IPS-NIHi7 (cell line): ENCODE data around the gene ZMYND19.
"Not testable (repeated sequence)": the region's sequence is repeated elsewhere in the genome, so short reads cannot be mapped to it uniquely, and the experiment has no call there.

Experiments
- DNase-seq: peaks from one replicate; pipeline ENCODE4 v3.0.0; 2012; ENCODE audit warnings: mixed read lengths; ENCODE audit errors: extremely low spot score

ZMYND19 gene

DNA sequence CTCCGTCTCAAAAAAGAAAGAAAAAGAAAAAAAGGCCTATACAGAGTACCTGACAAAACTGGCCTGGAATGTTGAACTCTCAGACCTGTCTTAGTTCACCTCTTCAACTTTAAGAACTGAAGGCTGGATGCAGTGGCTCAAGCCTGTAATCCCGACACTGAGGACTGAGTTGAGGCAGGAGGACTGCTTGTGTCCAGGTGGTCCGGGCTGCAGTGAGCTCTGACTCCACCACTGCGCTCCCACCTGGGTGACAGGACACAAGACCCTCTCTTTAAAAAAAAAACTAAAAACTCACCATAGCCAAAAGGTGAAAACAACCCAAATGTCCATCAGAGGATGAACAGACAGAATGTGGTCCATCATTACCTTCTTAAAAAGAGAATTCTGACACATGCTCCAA lies 32.2 kb downstream of the ZMYND19 start:
- no peak for DNase-seq

DNA sequence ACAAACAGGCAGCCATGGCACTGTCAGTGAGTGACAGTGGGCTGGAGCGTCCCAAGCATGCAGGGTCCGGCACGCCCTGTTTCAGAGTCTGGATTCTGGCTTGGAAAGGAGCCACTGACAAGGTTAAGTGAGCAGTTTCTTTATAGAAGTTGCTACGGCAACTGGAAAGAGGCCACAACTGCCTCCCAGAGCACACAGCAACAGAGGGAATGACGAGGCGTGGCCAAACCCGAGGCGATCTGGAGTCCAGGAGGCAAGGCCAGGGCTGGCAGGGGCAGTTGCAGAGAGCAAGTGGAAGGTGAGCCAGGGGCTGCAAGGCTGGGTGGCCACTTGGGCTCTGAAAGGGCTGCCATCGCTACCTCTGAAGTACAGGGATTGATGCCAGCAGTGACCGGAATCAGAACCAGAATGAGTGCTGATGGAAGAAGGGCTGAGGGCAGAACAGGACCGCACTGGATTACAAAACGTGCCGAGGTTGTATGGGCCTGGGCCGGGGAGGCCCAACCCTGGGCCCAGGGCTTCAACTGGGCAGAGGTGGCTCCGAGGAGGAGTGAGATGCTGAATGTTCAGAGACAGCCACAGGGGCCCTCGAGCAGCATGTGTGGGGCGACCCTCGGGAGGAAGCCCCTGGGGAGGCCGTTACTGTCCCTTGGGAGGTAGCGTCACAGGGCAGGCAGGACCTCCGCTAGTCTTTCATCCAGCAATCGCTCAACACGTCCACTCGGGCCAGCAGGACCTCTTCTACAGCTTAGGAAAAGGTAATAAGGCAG lies 34.1 kb downstream of the ZMYND19 start:
- no peak for DNase-seq

DNA sequence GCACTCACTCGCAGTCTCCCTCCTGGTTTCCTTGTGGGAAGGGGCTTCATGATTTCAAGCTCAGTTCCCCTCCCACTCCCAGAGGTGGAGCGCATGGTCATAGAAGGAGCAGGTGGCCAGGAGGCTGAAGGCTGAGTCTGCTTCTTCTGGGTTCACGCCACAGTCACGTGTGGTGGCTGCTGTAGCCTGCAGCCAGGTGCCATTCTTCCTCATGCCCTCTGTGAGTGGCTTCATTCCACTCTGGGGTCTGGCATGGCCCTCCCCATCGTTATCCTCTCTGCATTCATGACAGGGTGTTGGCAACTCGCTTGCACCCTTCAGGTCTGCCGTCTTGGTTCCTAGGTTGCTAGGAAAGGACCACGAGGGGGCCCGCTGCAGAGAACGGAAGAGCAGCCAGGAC lies 35.1 kb downstream of the ZMYND19 start:
- no peak for DNase-seq

DNA sequence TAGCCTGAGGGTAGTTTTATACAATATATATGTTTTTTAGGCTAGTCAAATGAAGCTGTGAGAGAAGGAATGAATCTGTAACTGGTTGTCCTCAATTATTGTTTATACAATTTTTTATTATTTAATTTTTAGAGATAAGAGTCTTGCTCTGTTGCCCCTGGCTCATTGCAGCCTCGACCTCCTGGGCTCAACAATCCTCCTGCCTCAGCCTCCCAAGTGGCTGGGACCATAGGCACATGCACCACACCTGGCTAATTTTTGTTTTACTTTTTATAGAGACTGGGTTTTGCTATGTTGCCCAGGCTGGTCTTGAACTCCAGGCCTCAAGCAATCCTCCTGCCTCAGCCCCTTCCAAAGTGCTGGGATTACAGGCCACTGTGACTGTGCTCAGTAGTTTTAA lies 36.0 kb downstream of the ZMYND19 start:
- DNase-seq = no peak

DNA sequence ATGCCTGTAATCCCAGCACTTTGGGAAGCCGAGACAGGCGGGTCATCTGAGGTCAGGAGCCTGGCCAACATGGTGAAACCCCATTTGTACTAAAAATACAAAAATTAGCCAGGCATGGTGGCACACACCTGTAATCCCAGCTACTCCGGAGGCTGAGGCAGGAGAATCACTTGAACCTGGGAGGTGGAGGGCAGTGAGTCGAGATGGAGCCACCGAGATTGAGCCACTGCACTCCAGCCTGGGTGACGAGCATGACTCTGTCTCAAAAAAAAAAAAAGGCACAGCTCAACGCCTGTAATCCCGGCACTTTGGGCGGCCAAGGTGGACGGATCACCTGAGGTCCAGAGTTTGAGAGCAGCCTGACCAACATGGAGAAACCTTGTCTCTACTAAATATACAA lies 36.7 kb downstream of the ZMYND19 start:
- DNase-seq = not testable (repeated sequence)

DNA sequence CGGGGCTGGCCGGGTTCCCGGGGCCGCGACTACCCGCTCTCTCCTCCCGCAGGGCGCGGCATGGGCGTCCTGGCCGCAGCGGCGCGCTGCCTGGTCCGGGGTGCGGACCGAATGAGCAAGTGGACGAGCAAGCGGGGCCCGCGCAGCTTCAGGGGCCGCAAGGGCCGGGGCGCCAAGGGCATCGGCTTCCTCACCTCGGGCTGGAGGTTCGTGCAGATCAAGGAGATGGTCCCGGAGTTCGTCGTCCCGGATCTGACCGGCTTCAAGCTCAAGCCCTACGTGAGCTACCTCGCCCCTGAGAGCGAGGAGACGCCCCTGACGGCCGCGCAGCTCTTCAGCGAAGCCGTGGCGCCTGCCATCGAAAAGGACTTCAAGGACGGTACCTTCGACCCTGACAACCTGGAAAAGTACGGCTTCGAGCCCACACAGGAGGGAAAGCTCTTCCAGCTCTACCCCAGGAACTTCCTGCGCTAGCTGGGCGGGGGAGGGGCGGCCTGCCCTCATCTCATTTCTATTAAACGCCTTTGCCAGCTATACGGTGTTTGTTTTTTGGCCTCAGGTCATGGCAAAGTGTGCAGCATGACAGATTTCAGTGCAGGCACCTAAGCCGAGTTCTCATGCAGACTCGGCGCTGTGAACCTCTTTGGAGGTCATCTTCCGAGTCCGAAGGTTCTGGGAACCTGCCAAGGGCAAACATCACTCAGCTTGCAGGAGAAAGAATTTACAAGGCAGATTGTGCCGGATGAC lies 38.1 kb downstream of the ZMYND19 start:
- DNase-seq = peak; percentile 42

DNA sequence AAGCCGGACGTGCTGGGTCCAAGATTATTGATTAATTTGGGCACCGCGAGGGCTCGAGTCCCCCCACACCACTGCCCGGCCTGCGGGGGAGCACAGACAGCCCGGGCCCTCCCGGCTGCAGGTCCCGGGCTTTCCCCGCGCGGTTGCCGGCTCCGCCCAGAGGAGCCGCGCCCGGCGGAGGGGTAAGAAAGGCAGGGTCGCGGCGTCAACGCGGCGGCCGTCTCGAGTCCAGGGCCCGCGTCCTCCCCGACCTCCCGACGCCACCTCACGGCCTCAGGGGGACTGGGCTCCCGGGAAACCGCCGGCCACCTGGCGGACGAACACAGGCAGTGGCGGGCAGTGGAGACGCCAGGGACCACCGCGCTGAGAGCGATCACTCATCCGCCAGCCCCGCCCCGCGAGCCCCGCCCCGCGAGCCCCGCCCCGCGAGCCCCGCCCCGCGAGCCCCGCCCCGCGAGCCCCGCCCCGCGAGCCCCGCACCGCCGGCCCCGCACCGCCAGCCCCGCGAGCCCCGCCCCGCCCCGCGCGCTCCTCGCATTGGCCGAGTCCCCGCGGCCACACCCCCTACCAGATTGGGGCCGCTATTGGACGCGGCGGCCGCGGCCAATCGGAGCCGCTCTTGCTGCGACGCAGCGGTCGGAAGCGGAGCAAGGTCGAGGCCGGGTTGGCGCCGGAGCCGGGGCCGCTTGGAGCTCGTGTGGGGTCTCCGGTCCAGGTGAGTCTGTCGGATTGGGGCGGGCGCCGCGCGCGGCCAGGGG lies 38.9 kb downstream of the ZMYND19 start, which contains the start of gene MRPL41:
TSS of gene MRPL41 (plus strand) at position 616 of the 758 bp plus-strand sequence. CDS start 203 bp downstream, outside the sequence.
- DNase-seq = peak; percentile 95

DNA sequence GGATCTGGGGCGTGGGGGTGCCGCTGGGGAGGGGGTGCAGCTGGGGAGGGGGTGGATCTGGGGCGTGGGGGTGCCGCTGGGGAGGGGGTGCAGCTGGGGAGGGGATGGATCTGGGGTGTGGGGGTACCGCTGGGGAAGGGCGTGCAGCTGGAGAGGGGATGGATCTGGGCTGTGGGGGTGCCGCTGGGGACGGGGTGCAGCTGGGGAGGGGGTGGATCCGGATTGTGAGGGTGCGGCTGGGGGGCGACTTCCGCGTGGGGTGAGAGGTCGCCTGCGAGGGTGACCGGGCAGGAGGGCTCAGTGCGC lies 39.4 kb downstream of the ZMYND19 start:
- DNase-seq = not testable (repeated sequence)

DNA sequence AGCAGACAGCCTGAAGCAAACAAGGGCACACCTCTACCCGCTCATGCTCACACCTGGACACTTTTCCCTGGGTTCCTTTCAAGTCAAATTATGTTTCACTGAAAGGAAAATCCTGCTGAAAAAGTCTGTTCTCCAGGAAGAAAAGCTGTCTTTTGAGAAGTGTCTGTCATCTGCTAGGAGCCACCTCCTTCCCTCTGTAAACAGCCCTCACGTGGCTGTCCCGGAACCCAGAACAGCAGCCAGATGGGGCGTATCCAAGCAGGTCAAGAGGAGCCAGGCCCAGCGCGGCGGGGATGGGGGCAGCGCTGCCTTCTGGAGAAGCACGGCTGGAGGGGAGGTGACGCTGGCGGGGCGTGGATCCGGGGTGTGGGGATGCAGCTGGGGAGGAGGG lies 40.1 kb downstream of the ZMYND19 start, which contains the start of gene PNPLA7:
TSS of gene PNPLA7 (minus strand) at position 172 of the 391 bp plus-strand sequence. CDS start 205 bp downstream, outside the sequence.
- DNase-seq = peak; percentile 81

DNA sequence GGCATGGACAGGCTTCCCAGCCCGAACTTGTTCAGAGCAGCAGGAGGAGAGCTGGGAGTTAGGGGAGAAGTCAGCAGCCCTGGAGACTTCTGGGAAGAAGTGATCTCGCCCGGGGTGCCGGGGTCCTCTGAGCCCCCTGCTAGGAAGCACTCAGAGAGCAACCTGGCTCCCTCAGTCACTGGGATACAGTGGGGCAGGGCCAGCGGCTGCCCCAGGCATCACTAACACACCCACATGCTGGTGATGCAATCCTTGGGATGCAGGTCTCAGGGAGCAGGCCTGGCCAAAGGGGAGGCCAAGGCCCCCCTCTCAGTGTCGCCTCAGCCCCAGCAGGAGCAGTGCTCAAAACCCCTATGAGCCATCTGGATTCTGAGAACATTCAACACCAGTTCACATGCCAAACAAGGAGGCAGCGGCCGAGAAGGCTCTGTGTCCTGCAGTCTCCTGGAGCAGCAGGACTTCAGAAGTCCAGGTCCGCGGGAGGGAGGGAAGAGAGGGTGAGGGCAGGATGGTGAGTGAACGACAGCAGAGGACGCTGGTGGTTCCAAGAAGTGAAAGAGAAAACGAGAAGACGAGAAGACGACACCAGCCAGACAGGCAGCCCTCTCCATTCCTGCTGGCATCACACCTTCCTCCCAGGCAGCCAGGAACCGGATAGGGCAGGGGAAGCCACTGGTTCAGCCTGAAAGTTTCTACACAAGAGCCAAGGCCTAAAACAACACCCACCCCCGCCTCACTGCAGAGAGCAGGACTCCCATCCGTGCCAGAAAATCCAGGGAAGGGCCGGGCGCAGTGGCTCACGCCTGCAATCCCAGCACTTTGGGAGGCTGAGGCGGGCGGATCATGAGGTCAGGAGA lies 42.4 kb downstream of the ZMYND19 start:
- no peak for DNase-seq

DNA sequence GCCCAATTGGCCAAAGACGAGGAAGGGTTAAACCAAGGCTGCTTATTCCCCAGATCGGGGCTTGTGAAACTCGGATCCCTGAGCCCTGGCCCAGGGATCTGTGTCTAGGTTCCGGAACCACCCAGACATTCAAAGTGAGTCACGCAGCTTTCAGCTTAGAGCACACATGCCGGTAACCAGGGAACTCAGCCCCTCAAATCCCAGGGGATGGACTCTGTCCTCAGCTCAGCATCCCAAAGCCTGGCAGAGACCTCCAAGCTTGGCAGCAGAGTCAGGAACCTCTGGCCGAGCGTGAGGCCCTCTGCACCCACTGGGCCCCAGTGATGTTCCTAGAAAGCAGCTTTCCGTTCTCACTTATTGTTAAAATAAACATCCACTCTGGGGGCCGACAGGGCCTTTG lies 45.2 kb downstream of the ZMYND19 start:
- DNase-seq = no peak

DNA sequence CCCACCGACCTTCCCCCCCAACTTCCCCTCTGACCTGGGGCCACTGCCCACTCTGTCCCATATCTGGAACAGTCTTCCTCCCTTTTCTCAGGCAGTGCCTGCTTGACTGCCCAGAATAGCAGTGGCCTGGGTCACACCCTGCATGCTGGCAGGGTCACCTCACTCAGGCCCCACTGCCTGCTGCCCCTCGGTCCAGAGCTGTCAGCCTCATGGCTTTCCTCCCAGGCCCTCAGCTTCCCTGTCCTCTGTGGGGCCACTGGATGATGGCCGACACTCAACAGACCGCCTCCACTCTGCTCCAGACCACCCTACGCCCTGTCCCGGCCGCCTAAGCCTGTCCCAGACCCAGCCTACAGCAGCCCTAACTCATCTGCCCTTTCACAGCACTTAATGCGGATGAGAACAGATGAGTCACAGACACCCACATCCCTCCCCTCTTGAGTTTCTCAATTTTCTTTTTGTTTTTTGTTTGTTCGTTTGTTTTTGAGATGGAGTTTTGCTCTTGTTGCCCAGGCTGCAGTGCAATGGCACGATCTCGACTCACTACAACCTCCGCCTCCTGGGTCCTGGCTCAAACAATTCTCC lies 46.0 kb downstream of the ZMYND19 start:
- DNase-seq = no peak

DNA sequence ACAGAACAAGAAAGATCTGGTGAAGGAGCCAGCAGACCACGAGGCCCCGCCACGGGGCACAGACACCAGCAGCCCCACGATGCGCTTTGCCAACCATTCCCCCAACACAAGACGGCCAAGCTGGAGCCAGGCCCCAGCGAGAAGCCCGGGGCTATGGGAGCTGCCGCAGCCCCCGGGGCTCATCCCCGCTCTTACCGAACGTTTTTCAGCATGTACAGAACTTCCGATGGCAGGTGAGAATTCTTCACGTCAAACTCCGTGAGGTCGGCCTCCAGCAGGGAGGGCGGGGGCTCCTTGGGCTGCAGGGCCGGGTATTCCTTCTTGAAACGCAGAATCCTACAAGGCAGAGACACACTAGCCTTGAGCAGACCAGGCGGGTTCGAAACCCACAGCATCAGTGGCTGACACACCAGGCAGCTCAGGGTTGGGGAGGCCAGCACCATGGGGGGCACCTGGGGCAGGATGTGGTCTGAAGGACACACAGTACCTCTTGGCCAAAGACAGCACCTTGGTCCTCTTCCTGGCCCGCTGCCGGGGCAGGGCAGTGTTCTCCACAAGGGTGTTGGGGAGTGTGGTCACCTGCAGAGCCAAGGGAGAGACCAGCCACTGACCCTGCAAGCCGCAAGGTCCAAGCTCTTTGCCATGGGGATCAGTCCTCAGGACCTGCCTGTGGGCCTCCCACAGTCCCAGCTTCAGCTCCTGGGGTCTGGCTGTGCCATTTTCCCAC lies 46.9 kb downstream of the ZMYND19 start:
- DNase-seq = no peak

DNA sequence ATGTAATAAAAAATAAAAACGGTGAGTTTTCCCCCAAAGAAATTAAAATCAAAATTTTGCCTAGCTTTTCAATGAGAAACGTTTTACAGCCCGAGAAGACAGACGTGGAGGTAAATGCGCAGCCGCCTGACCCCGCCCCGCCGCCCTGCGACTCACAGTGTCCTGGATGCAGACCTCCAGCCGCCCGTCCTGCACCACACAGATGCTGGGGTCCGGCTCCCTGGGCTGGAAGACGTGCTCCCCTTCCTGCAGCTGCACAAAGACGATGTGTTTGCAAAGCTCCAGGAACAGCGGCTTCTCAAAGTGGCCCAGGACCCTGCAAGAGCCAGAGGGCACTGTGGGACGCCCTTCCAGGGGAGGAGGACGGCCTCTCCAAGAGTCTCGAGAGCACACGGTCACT lies 47.8 kb downstream of the ZMYND19 start:
- no peak for DNase-seq

DNA sequence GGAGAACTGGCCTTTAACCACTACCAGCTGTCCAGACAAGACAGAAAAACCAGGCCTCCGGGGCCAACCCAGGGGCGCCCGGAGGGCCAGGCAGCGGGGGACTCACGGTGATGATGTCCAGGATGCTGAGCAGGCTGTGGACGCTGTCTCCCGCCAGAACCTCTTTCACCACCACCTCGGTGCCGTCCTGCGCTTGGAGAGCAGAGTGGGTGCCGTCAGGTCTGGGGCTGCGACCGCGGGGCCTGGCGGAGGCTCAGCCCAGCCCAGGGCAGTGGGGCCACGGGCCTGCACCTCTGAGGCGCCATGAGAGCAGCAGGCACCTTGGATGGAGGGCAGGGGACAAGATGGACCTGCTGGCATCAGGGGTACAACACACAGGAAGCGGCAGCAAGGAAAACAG lies 49.8 kb downstream of the ZMYND19 start:
- no peak for DNase-seq

DNA sequence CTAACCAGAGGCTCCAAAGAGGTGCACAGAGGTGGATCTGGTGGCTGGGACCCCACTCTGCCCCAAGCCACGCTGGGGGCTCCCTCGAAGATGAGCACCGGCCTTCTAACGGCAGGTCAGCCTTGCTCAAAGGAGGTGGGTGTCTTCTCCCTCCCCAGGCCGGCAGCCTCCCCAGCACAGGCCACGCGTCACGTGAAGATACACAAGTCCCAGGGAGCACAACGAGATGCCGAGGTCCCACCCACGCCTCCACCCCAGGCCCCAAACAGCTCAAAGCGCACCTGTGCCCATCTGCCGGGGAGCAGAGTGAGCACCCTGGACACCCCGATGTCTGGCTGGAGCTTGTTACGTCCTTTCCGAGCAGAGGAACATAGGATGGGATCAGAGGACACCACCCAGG lies 52.3 kb downstream of the ZMYND19 start:
- no peak for DNase-seq

DNA sequence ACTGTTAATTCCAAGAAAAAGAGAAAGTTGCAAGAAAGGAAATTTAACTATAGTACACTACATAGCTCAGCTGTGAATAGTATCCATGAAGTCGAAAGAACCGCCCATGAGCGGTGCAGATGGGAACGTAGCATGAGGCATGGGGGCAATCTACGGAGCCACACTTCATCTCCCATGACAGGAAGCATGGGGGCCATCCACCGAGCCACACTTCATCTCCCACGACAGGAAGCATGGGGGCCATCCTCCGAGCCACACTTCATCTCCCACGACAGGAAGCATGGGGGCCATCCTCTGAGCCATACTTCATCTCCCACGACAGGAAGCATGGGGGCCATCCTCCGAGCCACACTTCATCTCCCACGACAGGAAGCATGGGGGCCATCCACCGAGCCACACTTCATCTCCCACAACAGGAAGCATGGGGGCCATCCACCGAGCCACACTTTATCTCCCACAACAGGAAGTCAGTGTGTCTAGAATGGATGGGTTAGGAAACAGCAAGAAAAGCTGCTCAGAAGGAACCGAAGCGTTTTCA lies 53.6 kb downstream of the ZMYND19 start:
- DNase-seq = not testable (repeated sequence)

DNA sequence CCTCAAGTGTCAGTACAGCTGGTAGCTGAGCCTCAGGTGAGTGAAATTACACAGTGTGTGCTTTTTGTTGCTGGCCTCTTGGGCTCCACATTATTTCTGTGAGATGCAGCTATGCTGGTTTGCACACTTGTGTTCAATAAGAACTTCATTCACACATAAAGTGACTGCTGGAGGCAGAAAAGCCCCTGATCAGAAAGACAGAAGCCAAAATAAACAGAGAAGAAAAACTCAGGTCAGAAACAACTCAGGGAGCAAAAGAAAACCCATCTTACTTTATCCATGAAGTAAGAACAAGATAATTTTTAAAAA lies 55.2 kb downstream of the ZMYND19 start:
- DNase-seq = no peak

DNA sequence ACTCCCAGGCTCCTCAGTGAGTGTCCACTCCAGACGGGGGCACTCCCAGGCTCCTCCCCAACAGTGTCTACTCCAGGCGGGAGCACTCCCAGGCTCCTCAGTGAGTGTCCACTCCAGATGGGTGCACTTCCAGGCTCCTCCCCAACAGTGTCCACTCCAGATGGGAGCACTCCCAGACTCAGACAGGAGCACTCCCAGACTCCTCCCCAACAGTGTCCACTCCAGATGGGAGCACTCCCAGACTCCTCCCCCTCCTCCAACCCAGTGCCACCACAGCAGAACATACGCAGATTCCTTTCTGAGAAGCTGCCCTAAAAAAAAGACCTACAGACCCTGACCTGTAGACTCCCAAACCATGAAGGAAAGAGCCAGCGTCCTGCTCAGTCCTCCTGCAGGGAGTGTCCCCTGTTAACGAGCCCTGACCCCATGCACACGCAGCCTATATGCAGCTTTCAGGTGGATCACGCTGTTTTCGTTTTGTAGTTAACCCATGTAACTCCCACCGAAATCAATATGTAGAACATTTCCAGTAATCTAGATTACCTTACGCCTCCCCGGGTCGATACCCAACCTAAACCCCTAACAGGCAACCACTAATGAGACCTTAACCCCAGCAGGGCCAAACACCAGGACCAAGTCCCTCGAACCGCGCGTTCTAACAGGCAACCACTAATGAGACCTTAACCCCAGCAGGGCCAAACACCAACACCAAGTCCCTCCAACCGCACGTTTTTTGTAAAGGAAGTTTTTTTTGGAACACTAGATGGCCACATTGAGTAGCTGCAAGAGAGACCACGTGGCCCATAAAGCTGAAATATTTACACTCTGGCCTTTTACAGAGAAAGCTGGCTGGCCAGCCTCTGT lies 55.8 kb downstream of the ZMYND19 start:
- DNase-seq = peak; percentile 70
